Hepatocyte (in vitro differentiated cells): Measurements from ENCODE around the gene ZFYVE19.

Source experiments
- EZH2 ChIP-seq: fragments of 200-600 bp; sonication (generic); IDR thresholded peaks from 2 replicates; pipeline ENCODE4 v1.6.1; 2016; ENCODE audit warnings: antibody characterized with exemption, mild to moderate bottlenecking, borderline replicate concordance
- TF ChIP-seq, protein P1 (sequence below): fragments of 200-600 bp; sonication (generic); IDR thresholded peaks from 2 replicates; pipeline ENCODE4 v1.5.1; 2016; ENCODE audit warnings: antibody characterized with exemption, mild to moderate bottlenecking; ENCODE audit not compliant: poor library complexity

DNA sequence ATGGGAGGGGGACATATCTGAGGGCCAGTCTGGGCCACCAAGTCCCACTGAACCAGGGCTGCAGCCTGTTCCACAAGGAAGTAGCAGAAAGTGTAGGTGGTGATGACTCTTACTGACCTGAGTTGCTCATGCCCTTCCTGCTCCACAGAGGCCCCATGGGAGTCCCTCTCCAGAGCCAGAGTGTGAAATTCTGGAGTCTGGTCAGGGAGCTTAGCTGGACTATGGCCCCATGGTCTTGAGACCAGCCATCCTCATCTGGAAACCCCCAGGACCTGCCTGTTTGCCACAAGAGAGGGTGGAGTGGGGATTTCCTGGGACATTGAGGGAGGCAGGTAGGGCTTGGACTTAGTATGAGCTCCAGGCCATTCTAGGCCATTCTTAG is 39.9 kb downstream of the ZFYVE19 start:
- TF ChIP-seq, protein P1, sequence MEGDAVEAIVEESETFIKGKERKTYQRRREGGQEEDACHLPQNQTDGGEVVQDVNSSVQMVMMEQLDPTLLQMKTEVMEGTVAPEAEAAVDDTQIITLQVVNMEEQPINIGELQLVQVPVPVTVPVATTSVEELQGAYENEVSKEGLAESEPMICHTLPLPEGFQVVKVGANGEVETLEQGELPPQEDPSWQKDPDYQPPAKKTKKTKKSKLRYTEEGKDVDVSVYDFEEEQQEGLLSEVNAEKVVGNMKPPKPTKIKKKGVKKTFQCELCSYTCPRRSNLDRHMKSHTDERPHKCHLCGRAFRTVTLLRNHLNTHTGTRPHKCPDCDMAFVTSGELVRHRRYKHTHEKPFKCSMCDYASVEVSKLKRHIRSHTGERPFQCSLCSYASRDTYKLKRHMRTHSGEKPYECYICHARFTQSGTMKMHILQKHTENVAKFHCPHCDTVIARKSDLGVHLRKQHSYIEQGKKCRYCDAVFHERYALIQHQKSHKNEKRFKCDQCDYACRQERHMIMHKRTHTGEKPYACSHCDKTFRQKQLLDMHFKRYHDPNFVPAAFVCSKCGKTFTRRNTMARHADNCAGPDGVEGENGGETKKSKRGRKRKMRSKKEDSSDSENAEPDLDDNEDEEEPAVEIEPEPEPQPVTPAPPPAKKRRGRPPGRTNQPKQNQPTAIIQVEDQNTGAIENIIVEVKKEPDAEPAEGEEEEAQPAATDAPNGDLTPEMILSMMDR = no peak
- TF ChIP-seq EZH2 = no peak
